Thoracic aorta (tissue), 2 donors: Measurements from ENCODE around the gene C2orf78. TPM values are rescaled to one million over a fixed set of nuclear protein-coding genes. Genes with fewer than 3 reads are reported as not detected.
A peak's percentile ranks its signal among the peaks of the same experiment; 100 is the strongest.

Source experiments
- ATAC-seq: fragments of 150-250 bp; one replicate; pipeline ENCODE4 v1.8.0; 2017; ENCODE audit warnings: low read depth; ENCODE audit not compliant: insufficient number of reproducible peaks, low FRiP score
- DNase-seq: peaks from one replicate; pipeline ENCODE4 v3.0.0-alpha.2; 2020; ENCODE audit warnings: low spot score
- H3K27ac ChIP-seq, 2 donors: fragments of 200-600 bp; sonication (generic); 1 replicate in 1 of 2; 2 replicates in 1 of 2; pipeline ENCODE4 v1.5.1; 2016; ENCODE audit warnings: mild to moderate bottlenecking in 2 of 2, moderate library complexity in 2 of 2
- H3K27me3 ChIP-seq: fragments of 200-600 bp; sonication (generic); replicated peaks from 2 replicates; pipeline ENCODE4 v1.6.0; 2016; ENCODE audit warnings: mild to moderate bottlenecking; ENCODE audit not compliant: insufficient read depth
- H3K36me3 ChIP-seq: fragments of 200-600 bp; sonication (generic); one replicate; pipeline ENCODE4 v1.5.1; 2016
- H3K4me1 ChIP-seq, 2 donors: fragments of 200-600 bp; sonication (generic); 1 replicate in 1 of 2; 2 replicates in 1 of 2; pipeline versions ENCODE4 v1.5.1 to v1.6.0; 2016; ENCODE audit warnings: low read depth in 2 of 2, mild to moderate bottlenecking in 1 of 2; ENCODE audit not compliant: control insufficient read depth in 1 of 2
- H3K4me3 ChIP-seq: fragments of 200-600 bp; sonication (generic); 2 replicates; pipeline ENCODE4 v1.5.1; 2016; ENCODE audit warnings: mild to moderate bottlenecking
- H3K9me3 ChIP-seq: fragments of 200-600 bp; sonication (generic); 2 replicates; pipeline ENCODE4 v1.5.1; 2016
- CTCF ChIP-seq: fragments of 200-600 bp; sonication (generic); IDR thresholded peaks from one replicate; pipeline ENCODE4 v1.5.1; 2019; ENCODE audit warnings: antibody characterized with exemption
- total RNA-seq, 2 donors: library from RNA; depleted of rRNA; stranded (reverse); fragments of >200 nt; gene quantifications; one replicate each; pipeline versions ENCODE4 v1.1.0 to v1.2.3, GENCODE V29; 2016

Gene C2orf78
- total RNA-seq, 2 donors from 2014 or later, result not detected

- ATAC-seq, result no peak
- H3K27ac ChIP-seq, result peak overlapping the region in 1 of 2 donors; percentile 90
- H3K4me1 ChIP-seq, result peaks cover 14 to 48% of the 10 kb centered on the region in 2 donors
These were observed 44.4 kb downstream of the C2orf78 start for GRCh38 chr2:73828389-73828817.

DNA sequence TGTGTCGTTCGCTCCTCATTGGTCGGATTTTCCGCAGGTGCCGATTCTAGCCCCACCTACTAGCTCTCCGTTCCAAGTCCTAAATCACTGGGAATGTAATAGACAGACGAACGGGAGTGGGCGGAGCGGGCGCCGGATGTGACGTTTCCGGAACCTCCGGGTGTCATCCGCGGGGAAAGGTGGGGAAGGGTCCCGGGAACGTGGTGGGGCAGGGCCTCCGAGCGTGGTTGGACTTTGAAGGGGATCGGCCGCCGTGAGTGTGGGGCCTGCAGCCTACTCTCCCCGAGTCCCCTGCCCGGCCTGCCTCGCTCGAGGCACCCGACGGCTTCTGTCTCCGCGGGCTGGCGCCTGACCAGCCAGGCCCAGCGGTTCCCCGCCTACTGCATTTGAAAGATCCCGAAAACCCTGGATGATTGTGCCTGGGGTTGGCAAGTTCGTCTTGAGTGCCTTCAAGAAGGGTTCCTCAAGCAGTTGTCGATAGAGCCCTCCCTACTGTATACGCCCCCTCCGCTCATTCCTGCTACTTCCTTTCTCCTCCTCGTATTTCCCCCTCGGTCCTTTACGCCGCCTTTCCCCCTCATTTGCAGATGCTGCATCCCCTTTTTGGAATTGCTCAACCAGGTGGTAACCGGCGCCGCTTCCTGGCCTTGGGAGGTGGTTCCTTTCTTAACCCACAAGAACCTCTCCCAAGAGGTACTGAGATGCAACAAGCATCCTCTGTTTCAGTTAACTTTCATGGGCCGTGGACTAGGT is 45.0 kb downstream of the C2orf78 start, which contains the start of gene STAMBP:
TSS of gene STAMBP (plus strand) at position 144 of the 753 bp plus-strand sequence. CDS start 1,896 bp downstream, outside the sequence.
- Histone ChIP-seq H3K4me3 (peak within 1 kb of the TSS; percentile 81), H3K36me3 (peaks cover 4% of the 10 kb centered on the region), H3K9me3 (no peaks in the 10 kb centered on the region), H3K27ac (peak within 1 kb of the TSS; percentile 90 to 94), H3K27me3 (no peaks in the 10 kb centered on the region), H3K4me1 (peaks cover 14 to 50% of the 10 kb centered on the region in 2 donors)
- TF ChIP-seq CTCF, result no peak
- DNase-seq (peak; percentile 93), ATAC-seq (peak; percentile 98)

More at GRCh38 chr2:73828389-73828817, 44.4 kb downstream of the C2orf78 start:
- no peak for DNase-seq
- Histone ChIP-seq H3K27me3 (no peaks in the 10 kb centered on the region), H3K36me3 (peaks cover 4% of the 10 kb centered on the region), H3K4me3 (peak overlapping the region; percentile 81), H3K9me3 (no peaks in the 10 kb centered on the region)
- TF ChIP-seq CTCF, result no peak

GRCh38 chr2:73830871-73831401 is 47.0 kb downstream of the C2orf78 start:
- peaks cover 6% of the 10 kb centered on the region for H3K36me3 ChIP-seq
- no peak for TF ChIP-seq CTCF
- no peaks in the 10 kb centered on the region for H3K27me3 ChIP-seq
- H3K4me1 ChIP-seq, result peaks cover 14 to 45% of the 10 kb centered on the region in 2 donors
- DNase-seq (no peak), ATAC-seq (no peak)
- peak overlapping the region in 1 of 2 donors; percentile 32 for H3K27ac ChIP-seq
- H3K4me3 ChIP-seq, result no peak overlapping the region
- H3K9me3 ChIP-seq, result no peaks in the 10 kb centered on the region

DNA sequence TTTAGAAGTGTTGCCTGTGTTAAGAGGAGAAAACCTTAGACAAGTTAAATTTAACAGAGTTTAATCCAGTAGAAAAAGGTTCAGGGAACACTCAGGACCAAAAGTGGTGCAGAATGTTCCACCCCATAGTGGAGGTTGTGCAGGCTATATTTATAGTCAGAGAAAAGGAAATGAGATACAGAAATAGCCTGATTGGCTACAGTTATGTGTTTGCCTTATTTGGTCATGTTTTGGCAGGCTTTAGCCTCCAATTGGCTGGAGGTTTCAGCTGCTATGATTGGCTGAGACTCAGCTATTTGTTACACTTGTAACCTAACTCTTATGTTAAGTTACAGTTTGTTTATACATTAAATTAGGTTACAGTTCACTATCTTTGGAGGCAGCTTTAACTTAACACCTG is 48.9 kb downstream of the C2orf78 start:
- Histone ChIP-seq H3K36me3 (peaks cover 6% of the 10 kb centered on the region), H3K27ac (peak overlapping the region; percentile 22 to 46), H3K4me3 (no peak overlapping the region), H3K4me1 (peaks cover 14 to 44% of the 10 kb centered on the region in 2 donors), H3K27me3 (no peaks in the 10 kb centered on the region), H3K9me3 (no peaks in the 10 kb centered on the region)
- no peak for TF ChIP-seq CTCF
- ATAC-seq, result no peak
- DNase-seq, result no peak

DNA sequence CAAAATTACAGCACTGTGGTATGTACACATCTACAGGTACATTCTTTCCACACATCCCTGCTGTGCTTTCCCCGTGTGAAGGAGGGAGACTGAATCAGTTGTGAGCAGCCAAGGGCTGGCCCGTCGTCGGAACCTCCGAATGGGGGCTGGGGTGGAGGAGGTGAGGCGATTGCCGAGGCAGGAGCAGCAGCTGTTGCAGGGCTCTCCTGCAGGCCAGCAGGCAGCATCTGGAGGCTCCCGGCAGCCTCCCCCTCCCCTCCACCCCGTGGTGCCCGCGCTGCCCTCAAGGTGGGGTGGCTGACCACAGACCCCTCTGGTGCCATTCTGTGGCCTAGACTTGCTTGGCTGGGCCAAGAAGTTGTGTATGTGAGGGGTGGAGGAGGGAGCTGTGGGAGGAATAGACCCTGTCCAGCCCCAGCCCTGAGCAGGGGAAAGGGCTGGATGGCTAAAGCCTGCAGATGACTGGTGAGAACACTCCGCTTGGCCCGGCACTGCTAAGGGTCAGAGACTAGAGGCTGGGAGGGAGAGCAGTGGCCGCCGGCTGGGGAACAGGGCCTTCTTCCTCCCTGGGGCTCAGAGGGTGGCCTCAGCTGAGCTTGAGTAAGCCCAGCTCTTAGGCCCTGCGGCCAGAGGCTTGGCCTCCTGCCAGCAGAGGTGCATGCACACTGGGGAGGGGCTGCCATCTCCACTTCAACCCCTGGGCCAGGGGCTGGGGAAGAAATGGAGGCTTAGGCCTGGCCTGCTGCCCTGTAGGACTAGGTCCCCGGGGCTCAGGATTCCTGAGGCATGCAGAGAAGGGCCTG is 52.4 kb downstream of the C2orf78 start:
- ATAC-seq, result no peak
- no peak for TF ChIP-seq CTCF
- no peak overlapping the region for H3K4me3 ChIP-seq
- no peaks in the 10 kb centered on the region for H3K27me3 ChIP-seq
- H3K9me3 ChIP-seq, result no peaks in the 10 kb centered on the region
- peaks cover 12 to 28% of the 10 kb centered on the region in 2 donors for H3K4me1 ChIP-seq
- DNase-seq, result no peak
- H3K27ac ChIP-seq, result no peak overlapping the region
- peaks cover 6% of the 10 kb centered on the region for H3K36me3 ChIP-seq
